ENCODE measurements around the gene JARID2.

GRCh38 chr6:15484140-15484539 lies 238.3 kb downstream of the JARID2 start:
- TF ChIP-seq POLR2A (IDR thresholded peaks at IDR 0.05), result no peak
- TF ChIP-seq, protein P1, sequence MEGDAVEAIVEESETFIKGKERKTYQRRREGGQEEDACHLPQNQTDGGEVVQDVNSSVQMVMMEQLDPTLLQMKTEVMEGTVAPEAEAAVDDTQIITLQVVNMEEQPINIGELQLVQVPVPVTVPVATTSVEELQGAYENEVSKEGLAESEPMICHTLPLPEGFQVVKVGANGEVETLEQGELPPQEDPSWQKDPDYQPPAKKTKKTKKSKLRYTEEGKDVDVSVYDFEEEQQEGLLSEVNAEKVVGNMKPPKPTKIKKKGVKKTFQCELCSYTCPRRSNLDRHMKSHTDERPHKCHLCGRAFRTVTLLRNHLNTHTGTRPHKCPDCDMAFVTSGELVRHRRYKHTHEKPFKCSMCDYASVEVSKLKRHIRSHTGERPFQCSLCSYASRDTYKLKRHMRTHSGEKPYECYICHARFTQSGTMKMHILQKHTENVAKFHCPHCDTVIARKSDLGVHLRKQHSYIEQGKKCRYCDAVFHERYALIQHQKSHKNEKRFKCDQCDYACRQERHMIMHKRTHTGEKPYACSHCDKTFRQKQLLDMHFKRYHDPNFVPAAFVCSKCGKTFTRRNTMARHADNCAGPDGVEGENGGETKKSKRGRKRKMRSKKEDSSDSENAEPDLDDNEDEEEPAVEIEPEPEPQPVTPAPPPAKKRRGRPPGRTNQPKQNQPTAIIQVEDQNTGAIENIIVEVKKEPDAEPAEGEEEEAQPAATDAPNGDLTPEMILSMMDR (IDR thresholded peaks at IDR 0.05), result no peak
- no peak for TF ChIP-seq EP300 (IDR thresholded peaks at IDR 0.05)
- TF ChIP-seq POLR2AphosphoS5 (IDR thresholded peaks at IDR 0.05), result no peak

Data from sigmoid colon (tissue), 4 donors.